ENCODE data around the gene TECPR2.

DNA sequence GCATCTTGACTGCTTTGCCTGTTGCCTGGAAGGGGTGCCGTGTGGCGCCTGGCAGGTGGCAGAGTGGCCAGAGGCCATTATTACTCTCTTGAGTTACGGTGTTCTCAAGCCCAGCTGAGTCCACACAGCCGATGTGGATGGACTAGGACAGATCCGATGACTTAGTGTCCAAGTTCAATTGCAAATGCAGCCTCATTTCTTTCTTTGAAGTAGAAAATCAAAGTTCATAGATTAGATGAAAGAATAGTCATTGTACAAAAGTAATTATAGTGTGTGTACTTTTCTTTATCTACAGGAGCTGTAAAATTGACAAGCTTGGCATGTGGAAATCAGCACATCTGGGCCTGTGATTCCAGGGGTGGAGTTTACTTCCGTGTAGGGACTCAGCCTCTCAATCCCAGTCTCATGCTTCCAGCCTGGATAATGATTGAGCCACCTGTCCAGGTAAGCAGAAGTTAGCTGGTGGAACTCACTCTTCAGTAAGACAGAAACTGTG, 102.2 kb downstream of the TECPR2 start:
- TF ChIP-seq, protein P1, sequence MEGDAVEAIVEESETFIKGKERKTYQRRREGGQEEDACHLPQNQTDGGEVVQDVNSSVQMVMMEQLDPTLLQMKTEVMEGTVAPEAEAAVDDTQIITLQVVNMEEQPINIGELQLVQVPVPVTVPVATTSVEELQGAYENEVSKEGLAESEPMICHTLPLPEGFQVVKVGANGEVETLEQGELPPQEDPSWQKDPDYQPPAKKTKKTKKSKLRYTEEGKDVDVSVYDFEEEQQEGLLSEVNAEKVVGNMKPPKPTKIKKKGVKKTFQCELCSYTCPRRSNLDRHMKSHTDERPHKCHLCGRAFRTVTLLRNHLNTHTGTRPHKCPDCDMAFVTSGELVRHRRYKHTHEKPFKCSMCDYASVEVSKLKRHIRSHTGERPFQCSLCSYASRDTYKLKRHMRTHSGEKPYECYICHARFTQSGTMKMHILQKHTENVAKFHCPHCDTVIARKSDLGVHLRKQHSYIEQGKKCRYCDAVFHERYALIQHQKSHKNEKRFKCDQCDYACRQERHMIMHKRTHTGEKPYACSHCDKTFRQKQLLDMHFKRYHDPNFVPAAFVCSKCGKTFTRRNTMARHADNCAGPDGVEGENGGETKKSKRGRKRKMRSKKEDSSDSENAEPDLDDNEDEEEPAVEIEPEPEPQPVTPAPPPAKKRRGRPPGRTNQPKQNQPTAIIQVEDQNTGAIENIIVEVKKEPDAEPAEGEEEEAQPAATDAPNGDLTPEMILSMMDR (IDR thresholded peaks at IDR 0.05) = no peak
- no peak for TF ChIP-seq EZH2 (IDR thresholded peaks at IDR 0.05)

Data from neural progenitor cell (in vitro differentiated cells).